ENCODE results near the gene SELENOM.
"Not testable (repeated sequence)": the region's sequence is repeated elsewhere in the genome, so short reads cannot be mapped to it uniquely, and the experiment has no call there.

Gene SELENOM

GRCh38 chr22:31130873-31131272 is 23.5 kb upstream of the SELENOM start:
- DNase-seq: peak; percentile 28

GRCh38 chr22:31128156-31128555 is 20.8 kb upstream of the SELENOM start:
- no peak for DNase-seq

GRCh38 chr22:31127181-31127772 is 19.9 kb upstream of the SELENOM start:
- DNase-seq: no peak

GRCh38 chr22:31126869-31127175 is 19.5 kb upstream of the SELENOM start:
- DNase-seq: no peak

GRCh38 chr22:31126128-31126868 is 18.9 kb upstream of the SELENOM start:
- no peak for DNase-seq

- DNase-seq: no peak
These were observed 18.3 kb upstream of the SELENOM start for GRCh38 chr22:31125521-31126117.

- DNase-seq: no peak
These were observed 17.6 kb upstream of the SELENOM start for GRCh38 chr22:31124811-31125465.

- DNase-seq: no peak
These were observed 16.9 kb upstream of the SELENOM start for GRCh38 chr22:31124290-31124689.

- no peak for DNase-seq
These were observed 15.9 kb upstream of the SELENOM start for GRCh38 chr22:31123292-31123602.

- DNase-seq: peak; percentile 15
These were observed 15.3 kb upstream of the SELENOM start, which contains the start of gene INPP5J for GRCh38 chr22:31122532-31123291. Gene INPP5J, plus strand, starts transcription at chr22:31122966. Its CDS starts 49 bp downstream, at chr22:31123015.

GRCh38 chr22:31122196-31122531 is 14.8 kb upstream of the SELENOM start:
- no peak for DNase-seq

- no peak for DNase-seq
These were observed 14.0 kb upstream of the SELENOM start for GRCh38 chr22:31121403-31121802.

GRCh38 chr22:31120642-31121041 is 13.3 kb upstream of the SELENOM start:
- DNase-seq: no peak

- DNase-seq: no peak
These were observed 12.9 kb upstream of the SELENOM start for GRCh38 chr22:31120230-31120629.

GRCh38 chr22:31119026-31119717 is 11.8 kb upstream of the SELENOM start:
- no peak for DNase-seq

- no peak for DNase-seq
These were observed 10.9 kb upstream of the SELENOM start for GRCh38 chr22:31118046-31118820.

- not testable (repeated sequence) for DNase-seq
These were observed 5.3 kb upstream of the SELENOM start for GRCh38 chr22:31112547-31113091.

GRCh38 chr22:31107894-31108218 is 488 bp upstream of the SELENOM start:
- DNase-seq: no peak

GRCh38 chr22:31106731-31107177 is 614 bp downstream of the SELENOM start:
- no peak for DNase-seq

- DNase-seq: no peak
These were observed 1.3 kb downstream of the SELENOM start for GRCh38 chr22:31106001-31106571.

- DNase-seq: no peak
These were observed 2.0 kb downstream of the SELENOM start for GRCh38 chr22:31105282-31105929.
